GM18909 (cell line): Measurements from ENCODE around the gene C1QTNF1.

Experiments used
- ATAC-seq: cut with Tn5 transposase; IDR thresholded peaks from one replicate; pipeline ENCODE4 v1.9.1; 2021; ENCODE audit warnings: mild to moderate bottlenecking; ENCODE audit not compliant: unreplicated experiment, poor library complexity

Gene C1QTNF1

DNA sequence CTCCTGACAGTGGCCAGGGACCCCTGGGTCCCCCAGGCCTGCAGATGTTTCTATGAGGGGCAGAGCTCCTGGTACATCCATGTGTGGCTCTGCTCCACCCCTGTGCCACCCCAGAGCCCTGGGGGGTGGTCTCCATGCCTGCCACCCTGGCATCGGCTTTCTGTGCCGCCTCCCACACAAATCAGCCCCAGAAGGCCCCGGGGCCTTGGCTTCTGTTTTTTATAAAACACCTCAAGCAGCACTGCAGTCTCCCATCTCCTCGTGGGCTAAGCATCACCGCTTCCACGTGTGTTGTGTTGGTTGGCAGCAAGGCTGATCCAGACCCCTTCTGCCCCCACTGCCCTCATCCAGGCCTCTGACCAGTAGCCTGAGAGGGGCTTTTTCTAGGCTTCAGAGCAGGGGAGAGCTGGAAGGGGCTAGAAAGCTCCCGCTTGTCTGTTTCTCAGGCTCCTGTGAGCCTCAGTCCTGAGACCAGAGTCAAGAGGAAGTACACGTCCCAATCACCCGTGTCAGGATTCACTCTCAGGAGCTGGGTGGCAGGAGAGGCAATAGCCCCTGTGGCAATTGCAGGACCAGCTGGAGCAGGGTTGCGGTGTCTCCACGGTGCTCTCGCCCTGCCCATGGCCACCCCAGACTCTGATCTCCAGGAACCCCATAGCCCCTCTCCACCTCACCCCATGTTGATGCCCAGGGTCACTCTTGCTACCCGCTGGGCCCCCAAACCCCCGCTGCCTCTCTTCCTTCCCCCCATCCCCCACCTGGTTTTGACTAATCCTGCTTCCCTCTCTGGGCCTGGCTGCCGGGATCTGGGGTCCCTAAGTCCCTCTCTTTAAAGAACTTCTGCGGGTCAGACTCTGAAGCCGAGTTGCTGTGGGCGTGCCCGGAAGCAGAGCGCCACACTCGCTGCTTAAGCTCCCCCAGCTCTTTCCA lies 25.1 kb downstream of the C1QTNF1 start:
- ATAC-seq, result no peak

GRCh38 chr17:79049821-79050220 lies 25.9 kb downstream of the C1QTNF1 start:
- ATAC-seq, result no peak

DNA sequence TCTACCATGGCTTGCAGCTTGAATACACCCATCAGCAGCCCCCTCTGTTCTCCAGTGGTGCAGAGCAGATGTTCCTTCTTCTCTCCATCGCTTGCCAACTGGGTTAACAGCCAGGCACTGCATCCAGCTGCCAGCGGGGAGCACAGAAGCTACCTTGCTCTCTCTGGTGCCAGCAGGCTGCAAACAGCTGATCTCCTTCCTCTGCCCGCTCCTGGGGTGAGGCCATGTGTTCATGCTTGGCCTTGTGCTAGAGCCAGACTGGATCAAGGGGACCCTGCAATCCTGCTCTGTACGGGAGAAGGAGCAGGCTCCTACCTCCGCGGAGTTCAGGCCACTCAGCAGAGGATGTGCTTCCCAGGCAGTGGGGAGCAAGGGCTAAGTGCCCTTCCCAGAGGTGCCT lies 26.6 kb downstream of the C1QTNF1 start:
- ATAC-seq, result no peak

DNA sequence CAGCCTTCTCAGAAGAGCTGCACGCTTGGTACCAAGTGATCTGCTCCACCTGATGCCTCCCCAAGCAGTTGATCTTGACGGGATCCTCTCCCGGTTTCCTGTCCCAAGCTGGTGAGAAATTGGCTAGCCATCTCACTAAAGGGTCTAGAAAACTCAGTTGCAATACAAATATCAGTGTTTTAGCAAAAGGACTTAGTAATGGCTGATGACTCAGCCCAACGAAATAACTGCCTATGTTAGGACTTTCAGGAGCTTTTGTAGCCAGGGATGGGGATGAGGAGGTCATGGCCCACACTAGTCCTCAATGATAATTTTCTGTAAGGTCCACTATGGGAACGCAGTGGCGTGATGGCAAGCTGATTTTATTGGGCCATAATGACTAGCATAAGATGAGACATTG lies 27.3 kb downstream of the C1QTNF1 start:
- no peak for ATAC-seq

DNA sequence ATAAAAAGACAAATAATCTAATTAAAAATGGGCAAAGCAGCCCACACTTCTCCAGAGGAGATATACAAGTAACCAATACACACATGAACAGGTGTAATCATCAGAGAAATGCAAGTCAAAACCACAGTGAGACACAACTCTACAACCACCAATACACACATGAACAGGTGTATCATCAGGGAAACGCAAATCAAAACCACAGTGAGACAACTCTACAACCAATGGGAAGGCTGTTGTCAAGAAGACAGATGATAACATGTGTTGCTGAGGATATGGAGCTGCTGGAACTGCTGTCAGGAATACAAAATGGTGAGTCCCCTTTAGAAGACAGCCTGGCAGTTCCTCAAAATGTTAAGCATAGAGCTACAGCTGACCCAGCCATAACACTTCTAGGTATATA lies 28.2 kb downstream of the C1QTNF1 start:
- ATAC-seq, result no peak

- ATAC-seq, result no peak
Observed at GRCh38 chr17:79053251-79053925, 29.4 kb downstream of the C1QTNF1 start.

GRCh38 chr17:79054200-79054960 lies 30.4 kb downstream of the C1QTNF1 start:
- no peak for ATAC-seq

- ATAC-seq, result no peak
Observed at GRCh38 chr17:79055197-79055596, 31.2 kb downstream of the C1QTNF1 start.

GRCh38 chr17:79057737-79058385 lies 33.9 kb downstream of the C1QTNF1 start:
- no peak for ATAC-seq

- no peak for ATAC-seq
Observed at GRCh38 chr17:79062691-79063090, 38.7 kb downstream of the C1QTNF1 start.

- ATAC-seq, result no peak
Observed at GRCh38 chr17:79064026-79064425, 40.1 kb downstream of the C1QTNF1 start.

- ATAC-seq, result no peak
Observed at GRCh38 chr17:79065105-79065670, 41.2 kb downstream of the C1QTNF1 start.

DNA sequence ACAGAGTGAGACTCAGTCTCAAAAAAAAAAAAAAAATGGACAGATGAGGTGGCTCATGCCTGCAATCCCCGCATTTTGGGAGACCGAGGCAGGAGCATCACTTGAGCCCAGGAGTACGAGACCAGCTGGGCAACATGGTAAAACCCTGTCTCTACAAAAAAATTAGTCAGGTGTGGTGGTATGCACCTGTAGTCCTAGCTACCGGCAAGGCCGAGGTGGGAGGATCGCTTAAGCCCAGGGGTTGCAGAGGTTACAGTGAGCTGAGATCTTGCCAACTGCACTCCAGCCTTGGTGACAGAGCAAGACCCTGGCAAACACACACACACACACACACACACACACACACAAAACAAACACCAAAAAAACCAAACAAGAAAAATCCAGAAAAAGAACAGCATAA lies 43.0 kb downstream of the C1QTNF1 start:
- ATAC-seq, result no peak

DNA sequence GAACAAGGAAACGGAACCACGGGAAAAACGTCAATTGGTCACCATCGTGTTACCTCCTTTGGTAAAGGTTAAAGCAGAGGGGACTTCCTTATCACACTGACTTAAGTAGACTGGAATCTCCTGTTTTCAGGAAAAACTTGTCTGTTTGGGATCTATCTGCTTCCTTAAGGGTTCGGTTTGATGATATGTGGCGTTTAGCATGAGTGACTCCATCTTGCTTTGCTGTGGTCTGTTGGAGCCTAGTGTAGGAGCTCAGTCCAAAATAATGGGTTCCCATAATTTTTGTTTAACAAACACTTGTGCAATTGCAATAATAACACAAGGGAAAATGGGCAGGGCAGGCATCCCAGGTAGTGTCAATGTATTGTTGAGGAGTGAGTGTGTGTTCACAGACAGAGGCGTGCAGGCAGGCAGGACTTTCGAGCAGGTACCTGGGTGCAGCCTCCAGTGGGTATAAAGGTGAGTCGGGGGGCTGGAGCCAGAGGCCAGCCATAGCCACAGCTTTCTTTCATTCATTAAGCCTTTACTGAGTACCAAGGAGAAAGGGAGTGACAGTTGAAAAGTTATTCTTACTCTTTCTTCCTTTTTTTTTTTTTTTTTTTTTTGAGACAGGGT lies 46.4 kb downstream of the C1QTNF1 start:
- ATAC-seq, result no peak

DNA sequence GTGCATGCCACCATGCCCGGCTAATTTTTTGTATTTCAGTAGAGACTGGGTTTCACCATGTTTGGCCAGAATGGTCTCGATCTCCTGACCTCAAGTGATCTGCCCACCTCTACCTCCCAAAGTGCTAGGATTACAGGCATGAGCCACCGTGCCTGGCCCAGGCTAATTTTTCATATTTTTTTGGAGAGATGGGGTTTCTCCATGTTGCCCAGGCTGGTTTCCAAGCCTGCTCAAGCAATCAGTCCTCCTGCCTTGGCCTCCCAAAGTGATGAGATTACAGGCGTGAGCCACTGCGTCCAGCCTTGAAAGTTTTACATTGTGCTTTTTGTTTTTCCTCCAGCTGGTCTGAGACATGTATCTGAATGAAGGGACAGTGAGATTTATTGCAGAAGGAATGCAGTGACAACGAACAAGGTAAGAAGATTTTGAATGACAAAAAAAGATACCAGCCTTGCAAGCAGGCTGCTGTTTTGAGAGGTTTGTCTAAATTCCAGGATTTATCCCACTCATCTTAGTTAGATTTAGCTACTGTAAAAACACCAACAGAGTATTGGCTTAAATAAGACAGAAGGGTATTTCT lies 47.3 kb downstream of the C1QTNF1 start:
- no peak for ATAC-seq

- ATAC-seq, result no peak
Observed at GRCh38 chr17:79072544-79072943, 48.6 kb downstream of the C1QTNF1 start.

DNA sequence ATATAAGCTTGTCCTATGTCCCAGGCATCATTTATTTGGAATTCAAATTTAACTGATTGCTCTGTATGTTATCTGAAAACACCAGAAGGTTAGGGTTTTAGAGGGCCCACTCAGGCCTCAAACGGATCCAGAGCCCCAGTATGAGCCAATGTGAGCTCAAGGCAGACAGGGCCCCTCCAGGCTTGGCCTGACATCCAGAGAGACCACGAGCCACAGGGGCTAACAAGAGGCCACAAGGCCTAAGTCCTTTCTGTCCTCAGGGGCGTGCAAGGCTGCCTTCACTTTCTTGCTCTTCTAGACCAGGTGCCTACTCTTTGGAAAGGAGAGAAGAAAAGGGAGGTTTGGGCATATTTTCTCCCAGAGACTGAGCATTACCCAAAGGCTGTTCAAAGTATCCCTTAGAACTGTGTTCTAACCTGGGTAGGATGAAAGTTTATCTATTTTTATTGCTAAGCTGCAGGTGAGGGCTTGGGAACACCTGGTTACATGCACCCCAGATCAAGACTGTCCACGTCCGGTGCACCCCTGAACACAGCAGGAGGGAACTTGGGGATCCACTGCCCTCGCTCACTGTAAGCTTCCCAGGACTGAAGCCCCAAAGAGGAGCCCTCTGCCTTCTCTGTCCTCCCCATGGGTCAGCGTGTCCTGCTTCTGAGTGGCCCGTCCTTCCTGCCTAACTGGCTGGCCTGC lies 49.2 kb downstream of the C1QTNF1 start:
- no peak for ATAC-seq

- ATAC-seq, result no peak
Observed at GRCh38 chr17:79073706-79074088, 49.7 kb downstream of the C1QTNF1 start.
